Activated CD4-positive, alpha-beta T cell treated with anti-CD3 and anti-CD28 coated beads for 48 hours (primary cell): ENCODE results near the gene PXMP4.
"Not testable (repeated sequence)": the region's sequence is repeated elsewhere in the genome, so short reads cannot be mapped to it uniquely, and the experiment has no call there.

Experiments
- DNase-seq: peaks from one replicate; pipeline ENCODE4 v3.0.0-alpha.2; 2020

Gene PXMP4, protein sequence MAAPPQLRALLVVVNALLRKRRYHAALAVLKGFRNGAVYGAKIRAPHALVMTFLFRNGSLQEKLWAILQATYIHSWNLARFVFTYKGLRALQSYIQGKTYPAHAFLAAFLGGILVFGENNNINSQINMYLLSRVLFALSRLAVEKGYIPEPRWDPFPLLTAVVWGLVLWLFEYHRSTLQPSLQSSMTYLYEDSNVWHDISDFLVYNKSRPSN

DNA sequence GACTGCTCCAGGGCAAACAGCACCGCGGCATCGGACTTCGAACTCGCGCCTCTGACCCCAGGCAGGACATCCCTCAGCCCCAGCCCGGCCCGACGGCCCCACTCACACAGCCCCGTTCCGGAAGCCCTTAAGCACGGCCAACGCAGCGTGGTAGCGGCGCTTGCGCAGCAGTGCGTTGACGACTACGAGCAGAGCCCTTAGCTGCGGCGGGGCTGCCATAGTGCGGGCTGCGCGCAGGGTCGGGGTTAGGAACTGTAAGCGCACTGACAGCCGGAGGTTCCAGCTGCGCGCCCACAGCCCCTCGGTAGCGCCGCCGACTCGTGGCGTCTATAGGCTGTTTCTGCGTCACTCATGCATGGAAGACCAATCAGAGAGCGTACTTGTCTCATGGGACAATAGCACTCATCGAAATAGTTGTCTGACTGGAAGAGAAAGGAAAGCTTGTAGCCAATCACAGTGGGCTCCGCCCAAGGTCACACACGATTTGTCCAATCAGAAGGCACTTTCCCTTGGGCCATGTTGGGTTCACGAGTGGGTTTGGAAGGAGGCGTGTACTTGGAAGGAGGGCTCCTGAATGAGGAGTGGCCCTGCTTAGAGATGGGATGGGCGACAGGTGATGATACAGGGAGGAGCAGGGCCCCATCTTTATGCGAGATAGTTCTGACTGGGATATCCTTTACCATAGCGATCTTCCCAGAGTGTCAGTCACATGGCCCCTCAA lies at the start of gene PXMP4:
Gene PXMP4 (minus strand): TSS at position 322 of the 721 bp plus-strand sequence. CDS start 103 bp downstream, at position 219.
- peak; percentile 88 for DNase-seq

DNA sequence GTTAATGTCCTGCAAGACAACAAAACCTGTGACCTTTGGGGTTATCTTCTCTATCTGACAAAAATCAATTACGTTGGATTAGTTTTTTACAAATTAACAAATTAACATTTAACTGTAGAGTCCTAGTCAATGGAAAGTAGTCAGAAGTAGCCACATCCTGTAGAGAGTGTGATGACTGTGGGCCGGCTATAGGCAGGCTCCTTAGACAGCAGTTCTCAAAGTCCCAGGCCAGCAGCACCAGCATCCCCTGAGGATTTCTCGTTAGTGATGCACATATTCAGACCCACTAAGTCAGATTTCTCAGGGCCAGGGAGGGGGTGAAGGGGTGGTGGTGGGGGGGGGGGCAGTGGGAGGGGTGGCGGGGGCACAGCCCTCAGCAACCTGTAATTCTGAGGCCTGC lies 48.9 kb upstream of the PXMP4 start:
- no peak for DNase-seq

DNA sequence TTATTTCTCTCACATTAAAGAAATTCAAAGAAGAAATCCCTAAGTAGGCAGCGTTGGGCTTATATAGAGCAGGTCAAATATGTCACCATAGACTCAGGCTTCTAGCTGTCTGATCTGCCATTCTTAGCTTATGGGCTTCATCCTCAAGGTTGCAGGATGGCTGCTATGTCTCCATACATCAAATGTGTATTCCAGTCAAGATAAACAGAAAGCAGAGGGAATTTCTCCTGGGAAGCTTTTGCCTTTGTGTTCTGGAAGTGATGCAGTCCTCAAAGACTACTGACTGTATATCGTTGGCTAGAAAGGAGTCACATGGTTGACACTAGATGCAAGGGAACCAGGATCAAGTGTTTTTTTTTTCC lies 47.6 kb upstream of the PXMP4 start:
- no peak for DNase-seq

DNA sequence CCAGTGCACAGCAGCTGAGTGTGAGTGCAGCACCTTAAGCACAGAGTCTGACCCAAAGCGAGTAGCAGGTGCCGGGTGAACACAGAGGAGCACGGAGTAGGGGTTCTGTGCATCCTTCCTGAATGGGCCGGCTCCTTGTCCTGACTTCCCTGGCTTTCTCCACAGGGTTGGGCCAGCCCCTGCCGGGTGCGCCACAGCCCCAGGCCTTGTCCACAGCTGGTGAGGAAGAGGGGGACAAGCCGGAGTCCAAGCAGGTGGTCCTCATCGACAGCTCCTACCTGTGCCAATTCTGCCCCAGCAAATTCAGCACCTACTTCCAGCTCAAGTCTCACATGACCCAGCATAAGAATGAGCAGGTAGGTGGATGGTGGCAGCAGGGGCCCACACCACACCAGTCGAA lies 46.6 kb upstream of the PXMP4 start:
- DNase-seq: no peak

DNA sequence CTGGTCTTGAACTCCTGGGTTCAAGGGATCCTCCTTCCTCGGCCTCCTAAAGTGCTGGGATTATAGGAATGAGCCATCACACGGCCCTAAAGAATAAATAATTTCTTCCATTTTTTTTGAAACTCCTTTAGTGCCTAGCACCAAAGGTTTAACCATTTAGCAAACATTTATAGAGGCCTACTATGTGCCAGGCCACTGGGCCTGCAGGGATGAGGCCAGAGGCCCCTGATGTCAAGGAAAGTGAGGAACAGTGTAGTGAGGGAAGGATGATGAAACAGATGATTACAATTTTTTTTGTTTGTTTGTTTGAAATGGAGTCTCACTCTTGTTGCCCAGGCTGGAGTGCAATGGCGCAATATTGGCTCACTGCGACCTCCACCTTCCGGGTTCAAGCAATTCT lies 45.5 kb upstream of the PXMP4 start:
- no peak for DNase-seq

DNA sequence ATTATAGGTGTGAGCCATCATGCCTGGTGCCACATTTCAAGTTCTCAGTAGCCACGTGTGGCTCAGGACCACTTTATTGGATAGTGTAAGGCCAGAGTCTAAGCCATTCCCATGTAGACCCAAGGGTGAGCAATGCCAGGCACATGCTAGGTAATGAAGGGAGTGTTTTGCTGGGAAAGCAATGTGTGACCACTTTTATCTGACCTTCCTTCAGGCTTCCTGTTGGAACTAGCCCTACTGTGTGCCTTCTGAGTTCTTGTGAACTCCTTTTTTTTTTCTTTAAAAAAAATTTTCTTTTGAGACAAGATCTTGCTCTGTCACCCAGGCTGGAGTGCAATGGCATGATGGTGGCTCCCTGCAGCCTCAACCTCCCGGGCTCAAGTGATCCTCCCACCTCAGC lies 45.0 kb upstream of the PXMP4 start:
- no peak for DNase-seq

DNA sequence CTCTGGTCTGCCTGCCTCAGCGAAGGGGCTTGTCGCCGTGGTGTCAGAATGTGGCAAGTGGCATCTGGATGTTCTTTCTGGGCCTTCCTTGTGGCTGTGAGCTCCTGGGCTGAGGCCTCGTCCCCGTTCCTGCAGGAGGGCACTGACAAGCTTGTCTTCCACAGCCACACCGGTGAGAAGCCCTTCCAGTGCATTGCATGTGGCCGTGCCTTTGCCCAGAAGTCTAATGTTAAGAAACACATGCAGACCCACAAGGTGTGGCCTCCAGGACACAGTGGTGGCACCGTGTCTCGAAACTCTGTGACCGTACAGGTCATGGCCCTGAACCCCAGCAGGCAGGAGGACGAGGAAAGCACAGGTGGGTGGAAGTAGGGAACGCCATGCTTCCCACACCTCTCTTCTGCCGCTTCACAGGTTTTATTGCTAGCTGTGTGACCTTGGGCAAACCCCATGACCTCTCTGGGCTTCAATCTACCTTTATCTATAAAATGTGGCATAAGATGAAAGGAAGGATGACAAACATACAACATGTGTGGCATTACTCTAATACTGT lies 41.7 kb upstream of the PXMP4 start:
- no peak for DNase-seq

DNA sequence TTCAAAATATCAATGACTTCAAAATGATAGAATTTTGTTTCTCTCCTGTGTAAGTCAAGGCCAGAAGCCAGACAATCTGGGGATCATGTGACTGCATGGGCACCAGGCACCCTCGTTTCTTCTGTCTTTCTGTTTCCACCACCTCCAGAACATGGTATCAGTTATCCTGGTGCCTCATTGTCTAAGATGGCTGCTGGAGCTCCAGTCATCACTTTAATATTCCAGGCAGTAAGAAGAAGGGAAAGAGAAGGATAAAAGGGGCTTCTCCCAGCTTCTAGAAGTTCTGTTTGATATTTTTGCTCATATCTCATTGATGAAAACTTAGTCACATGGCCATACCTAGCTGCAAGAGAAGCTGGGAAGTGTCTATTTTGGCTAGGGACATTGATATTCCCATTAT lies 37.3 kb upstream of the PXMP4 start:
- no peak for DNase-seq

DNA sequence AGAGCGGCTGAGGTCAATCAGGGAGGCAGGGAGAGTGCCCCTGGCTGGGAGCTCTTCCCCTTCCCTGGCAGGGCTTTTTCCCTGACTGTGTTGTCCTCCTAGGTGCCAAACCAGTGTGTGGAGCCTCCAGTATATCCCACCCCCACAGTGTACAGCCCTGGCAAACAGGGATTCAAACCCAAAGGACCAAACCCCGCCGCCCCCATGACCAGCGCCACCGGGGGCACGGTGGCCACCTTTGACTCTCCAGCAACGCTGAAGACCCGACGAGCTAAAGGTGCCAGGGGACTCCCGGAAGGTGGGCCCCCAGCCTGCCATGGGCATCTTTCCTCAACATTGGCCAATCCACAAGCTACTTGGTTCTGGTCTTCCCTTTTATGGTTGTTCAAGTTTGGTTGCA lies 36.9 kb upstream of the PXMP4 start:
- no peak for DNase-seq

DNA sequence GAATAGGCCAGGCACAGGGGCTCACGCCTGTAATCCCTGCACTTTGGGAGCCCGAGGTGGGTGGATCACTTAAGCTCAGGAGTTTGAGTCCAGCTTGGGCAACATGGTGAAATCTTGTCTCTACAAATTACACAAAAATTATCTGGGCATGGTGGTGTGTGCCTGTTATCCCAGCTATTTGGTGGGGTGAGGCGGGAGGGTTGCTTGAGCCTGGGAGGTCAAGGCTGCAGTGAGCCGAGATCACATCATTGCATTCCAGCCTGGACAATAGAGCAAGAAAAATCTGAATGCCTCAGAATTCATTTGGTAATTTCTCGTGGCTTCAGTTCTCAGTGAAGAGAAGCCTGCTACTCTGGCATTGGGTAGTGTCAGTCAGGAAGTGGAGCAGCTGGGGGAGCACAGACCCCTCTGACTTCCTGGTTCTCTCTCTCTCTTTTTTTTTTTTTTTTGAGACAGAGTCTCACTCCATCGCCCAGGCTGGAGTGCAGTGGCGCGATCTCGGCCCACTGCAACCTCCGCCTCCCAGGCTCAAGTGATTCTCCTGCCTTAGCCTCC lies 35.9 kb upstream of the PXMP4 start:
- not testable (repeated sequence) for DNase-seq

DNA sequence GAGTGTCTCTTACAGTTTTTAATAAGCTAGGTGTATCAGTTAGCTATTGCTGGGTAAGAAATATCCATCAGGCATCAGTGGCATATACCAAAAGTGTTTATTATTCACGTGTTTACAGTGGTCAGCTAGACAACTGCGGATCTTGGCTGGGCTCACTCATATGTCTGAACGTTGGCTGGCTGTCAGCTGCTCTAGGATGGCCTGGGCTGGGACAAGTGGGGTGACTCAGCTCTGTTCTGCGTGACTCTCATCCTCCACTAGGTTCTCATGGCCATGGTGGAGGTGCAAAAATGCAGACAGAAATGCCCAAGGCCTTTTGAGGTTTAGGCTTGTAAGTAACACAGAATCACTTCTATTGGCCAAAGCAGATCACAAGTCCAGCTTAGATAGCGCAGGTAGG lies 33.7 kb upstream of the PXMP4 start:
- no peak for DNase-seq

DNA sequence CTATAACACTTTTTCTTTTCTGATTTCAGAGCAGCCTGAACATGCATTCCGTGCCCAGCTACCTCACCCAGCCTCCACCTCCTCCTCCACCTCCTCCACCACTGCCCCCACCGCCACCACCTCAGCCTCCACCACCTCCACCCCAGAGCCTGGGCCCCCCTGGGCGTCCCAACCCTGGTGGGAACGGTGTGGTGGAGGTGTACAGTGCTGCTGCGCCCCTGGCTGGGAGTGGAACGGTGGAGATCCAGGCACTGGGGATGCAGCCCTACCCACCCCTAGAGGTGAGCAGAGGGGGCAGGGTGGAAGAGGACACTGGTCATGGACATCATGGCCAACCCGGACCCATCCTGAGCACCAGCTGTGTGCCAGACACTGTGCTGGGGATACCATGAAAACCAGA lies 33.0 kb upstream of the PXMP4 start:
- no peak for DNase-seq

DNA sequence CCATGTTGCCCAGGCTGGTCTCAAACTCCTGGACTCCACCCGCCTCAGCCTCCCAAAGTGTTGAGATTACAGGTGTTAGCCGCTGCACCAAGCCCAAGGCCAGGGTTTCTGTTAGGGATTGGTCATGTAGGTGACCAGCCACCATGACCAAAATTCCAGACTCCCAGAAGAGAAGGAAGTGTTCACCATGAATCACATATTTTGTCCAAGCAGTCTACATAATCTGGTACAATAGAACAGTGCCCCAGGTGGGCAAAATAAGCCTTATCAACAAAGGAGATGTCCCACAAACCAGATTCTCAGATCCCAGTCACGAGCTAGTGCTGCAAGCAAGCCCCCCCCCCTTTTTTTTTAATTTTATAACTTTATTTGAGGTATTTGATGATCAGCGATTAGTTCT lies 31.7 kb upstream of the PXMP4 start:
- no peak for DNase-seq

DNA sequence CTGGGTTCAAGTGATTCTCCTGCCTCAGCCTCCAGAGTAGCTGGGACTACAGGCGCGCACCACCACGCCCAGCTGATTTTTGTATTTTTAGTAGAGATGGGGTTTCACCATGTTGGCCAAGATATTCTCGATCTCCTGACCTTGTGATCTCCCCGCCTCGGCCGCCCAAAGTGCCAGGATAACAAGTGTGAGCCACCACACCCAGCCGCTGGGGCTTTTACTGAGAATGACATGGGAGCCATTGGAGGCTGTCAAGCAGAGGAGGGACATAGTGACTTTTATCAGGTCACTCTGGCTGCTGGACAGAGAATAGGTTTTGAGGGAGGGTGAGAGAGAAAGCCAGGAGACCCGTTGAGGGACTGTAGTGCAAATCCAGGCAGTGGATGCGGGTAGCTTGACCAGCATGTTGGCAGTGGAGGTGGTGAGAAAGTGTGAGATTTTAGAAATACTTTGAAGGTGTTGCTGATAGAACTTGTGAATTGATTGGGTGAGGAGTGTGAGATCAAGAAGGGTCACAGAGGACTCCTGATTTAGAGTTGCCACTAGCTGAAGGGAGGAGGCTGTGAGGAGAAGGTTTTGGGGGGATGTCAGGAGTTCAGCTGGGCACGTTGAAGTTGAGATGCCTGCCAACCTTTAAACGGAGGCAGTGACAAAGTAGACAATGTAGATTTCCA lies 26.4 kb upstream of the PXMP4 start:
- no peak for DNase-seq

DNA sequence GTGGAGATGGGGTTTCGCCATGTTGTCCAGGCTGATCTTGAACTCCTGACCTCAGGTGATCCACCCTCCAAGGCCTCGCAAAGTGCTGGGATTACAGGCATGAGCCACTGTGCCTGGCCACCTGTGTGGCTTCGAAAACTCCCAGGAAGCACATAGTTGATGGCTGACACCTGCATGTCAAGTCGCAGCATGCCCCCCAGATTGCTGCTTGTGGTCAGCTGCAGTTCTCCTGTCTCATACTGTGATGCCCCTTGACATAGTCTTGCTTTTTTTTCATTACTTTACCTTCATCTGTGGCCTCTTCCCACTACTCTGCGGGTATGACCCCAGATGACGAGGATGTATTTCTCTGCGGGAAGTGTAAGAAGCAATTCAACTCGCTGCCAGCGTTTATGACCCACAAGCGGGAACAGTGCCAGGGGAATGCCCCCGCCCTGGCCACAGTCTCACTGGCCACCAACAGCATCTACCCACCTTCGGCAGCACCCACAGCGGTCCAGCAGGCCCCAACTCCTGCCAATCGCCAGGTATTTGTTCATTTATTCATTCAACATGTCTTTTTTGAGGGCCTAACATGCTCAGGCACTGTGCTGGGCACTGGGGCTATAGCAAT lies 24.8 kb upstream of the PXMP4 start:
- no peak for DNase-seq

DNA sequence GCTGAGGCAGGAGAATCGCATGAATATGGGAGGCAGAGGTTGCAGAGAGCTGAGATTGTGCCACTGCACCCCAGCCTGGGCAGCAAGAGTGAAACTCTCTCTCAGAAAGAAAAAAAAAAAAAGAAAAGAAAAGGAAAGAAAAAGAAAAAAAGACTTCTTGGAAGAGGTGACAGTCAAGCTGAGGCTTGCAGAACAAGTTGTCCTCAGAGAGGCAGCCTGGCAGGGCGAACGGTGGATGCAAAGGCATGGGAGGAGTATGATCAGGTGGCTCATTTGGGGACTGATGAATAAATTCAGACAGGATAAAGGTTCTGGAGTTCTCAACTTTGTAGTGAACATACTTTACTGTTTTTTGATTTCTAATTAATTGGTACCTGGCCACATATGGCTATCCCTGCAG lies 24.1 kb upstream of the PXMP4 start:
- no peak for DNase-seq

DNA sequence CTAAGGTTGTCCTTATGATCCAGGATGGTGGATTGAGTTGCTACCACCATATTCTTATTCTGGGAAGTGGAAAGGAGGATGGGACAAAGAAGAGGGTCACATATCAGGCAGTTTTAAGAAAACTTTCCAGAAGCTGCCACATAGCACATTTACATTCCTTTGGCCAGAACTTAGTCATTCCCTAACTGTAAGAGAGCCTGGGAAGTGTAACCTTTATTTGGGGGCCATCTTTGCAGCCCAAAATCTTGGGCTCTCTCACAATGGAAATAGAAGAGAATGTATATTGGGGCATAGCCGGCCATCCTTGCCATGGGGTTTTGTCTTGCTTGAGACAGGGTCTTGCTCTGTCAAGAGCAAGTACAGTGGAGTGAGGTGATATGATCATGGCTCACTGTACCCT lies 20.1 kb upstream of the PXMP4 start:
- DNase-seq: no peak

DNA sequence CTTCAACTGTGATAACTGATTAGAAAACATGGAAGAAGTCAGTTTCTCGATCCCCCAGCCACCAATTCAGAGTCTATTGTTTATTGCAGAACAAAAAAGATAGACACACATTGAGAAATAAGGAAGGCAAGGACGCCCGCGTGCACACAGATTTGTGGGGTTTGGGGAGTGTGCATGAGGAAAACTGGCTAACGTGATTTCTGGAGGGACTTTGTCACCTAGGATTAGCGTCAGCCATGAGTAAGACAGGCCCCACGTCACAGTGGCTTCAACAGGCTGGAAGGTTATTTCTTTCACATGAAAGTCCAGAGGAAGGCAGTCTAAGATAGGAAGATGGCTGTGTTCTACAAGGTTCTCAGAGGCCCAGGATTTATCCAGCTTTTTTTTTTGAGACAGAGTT lies 19.4 kb upstream of the PXMP4 start:
- no peak for DNase-seq

DNA sequence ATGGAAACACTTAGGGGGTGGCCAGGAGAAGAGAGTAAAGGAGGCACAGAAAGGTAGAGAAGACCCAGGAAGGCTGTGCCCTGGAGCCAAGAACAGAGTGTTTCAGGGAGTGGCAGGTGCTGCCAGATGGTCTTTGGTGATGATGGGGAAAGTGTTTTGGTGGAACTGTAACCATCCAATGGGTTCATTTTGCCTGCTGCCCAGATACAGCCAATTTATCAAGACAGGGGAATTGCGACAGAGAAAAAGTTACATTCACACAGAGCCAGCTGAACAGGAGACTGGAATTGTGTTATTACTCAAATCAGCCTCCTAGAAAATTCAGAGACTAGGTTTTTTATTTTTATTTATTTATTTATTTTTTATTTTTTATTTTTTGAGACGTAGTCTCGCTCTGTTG lies 16.9 kb upstream of the PXMP4 start:
- no peak for DNase-seq

DNA sequence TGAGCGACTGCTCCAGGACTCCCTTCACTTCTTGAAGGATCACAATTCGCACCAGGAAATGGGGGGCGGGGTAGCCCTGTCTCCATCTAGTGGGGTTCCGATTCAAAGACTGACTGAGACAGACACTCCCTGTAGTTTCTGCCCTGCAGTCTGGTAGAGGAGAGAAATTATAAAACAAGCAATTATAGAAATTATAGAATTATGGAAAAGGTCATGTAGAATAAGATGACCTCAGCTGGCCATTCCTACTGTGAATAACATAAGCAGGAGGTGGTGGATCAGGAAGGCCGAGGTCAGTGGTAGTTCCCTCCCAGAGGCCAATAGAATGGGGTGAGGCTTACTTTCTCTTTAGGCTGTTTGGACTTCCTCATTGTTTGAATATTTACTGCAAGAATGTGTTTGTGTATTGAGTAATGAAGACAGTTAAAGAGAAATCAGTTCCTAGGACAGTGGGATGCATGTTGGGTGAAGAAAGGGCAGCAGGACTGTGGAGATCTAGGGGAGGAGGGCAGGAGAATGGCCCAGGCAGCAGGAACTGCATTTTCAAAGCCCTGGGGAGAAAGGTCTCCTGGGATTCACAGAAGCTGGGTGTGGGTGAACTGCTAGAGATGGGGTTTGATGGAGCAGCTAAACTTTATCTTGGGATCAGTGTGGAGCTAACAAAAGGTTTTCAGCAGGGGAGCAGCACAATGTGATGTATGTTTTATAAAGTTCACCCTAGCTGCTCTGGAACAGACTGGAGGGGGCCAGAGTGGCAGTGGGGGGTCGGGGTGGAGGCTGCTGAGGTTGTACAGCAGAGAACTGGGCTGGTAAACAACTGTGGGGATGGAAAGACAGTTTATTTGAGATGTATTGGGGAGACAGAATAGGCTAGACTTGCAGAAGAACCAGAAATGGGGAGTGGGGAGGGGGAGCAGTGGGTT lies 13.8 kb upstream of the PXMP4 start:
- DNase-seq: no peak

DNA sequence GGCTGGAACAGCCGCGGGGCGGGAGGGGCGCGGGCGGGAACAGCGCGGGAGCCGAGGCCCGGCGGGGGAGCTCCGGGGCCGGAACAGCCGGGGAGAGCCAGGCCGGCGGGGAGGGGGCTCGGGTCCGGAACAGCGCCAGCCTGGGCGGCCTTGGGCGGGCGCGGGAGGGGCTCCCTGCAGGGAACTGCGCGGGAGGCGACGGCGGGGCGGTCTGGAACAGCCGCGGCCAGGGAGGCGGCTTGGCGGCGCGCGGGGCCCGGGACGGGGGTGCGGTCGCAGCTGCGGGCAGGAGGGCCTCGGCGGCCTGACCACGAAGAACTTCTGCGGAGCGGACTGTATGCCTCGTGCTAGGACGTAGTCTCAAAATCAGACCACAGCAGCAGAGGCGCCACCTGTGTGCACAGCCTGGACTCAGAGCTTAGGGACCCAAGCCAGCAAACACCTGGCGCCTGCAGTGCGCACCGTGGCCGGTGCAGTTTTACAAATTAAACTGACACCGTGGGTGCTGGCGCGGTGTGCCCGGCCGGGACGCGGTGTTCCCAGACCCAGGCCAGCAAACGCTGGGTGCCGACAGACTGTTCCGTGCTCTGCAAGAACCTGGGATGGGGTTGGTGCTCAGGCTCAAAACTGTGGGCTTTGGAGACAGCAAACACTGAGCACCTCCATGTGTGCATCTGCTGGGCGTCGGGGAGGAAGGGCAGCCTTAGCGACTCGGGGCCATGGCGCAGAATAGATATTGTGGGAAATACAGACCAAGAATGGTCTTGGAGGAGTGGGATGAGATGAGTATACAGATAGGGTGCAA lies 12.3 kb upstream of the PXMP4 start:
- peak; percentile 83 for DNase-seq
